Liver (tissue), 9 donors: ENCODE measurements around the gene ITPK1. TPM values are rescaled to one million over a fixed set of nuclear protein-coding genes. Genes with fewer than 3 reads are reported as not detected.

Experiments
- DNase-seq: peaks from one replicate; pipeline ENCODE4 v3.0.0-alpha.2; 2017; ENCODE audit warnings: low spot score
- H3K27ac ChIP-seq, 2 donors: one replicate each; pipeline ENCODE4 v1.7.0; 2013; ENCODE audit warnings: inconsistent platforms in 2 of 2, low read length in 2 of 2, control low read depth in 1 of 2, low read depth in 1 of 2, mild to moderate bottlenecking in 1 of 2
- H3K27me3 ChIP-seq, 4 donors: one replicate each; pipeline versions ENCODE4 v1.6.1 to v1.7.0; 2013; ENCODE audit warnings: low read length in 3 of 4, inconsistent platforms in 1 of 4, mild to moderate bottlenecking in 1 of 4, moderate library complexity in 1 of 4; ENCODE audit not compliant: control insufficient read depth in 4 of 4, insufficient read depth in 4 of 4
- H3K36me3 ChIP-seq, 4 donors: one replicate each; pipeline versions ENCODE4 v1.6.1 to v1.7.0; 2013; ENCODE audit warnings: low read length in 3 of 4, mild to moderate bottlenecking in 3 of 4, low read depth in 1 of 4, moderate library complexity in 1 of 4; ENCODE audit not compliant: control insufficient read depth in 4 of 4, insufficient read depth in 3 of 4
- H3K4me1 ChIP-seq, 4 donors: one replicate each; pipeline versions ENCODE4 v1.6.1 to v1.7.0; 2013; ENCODE audit warnings: low read length in 3 of 4, mild to moderate bottlenecking in 3 of 4, moderate library complexity in 1 of 4; ENCODE audit not compliant: control insufficient read depth in 4 of 4, insufficient read depth in 4 of 4
- H3K4me3 ChIP-seq, 3 donors: one replicate each; pipeline versions ENCODE4 v1.6.1 to v1.7.0; 2013; ENCODE audit warnings: low read length in 3 of 3, control low read depth in 1 of 3, low read depth in 1 of 3, mild to moderate bottlenecking in 1 of 3
- H3K9ac ChIP-seq, 2 donors: one replicate each; pipeline ENCODE4 v1.7.0; 2013; ENCODE audit warnings: low read length in 2 of 2, mild to moderate bottlenecking in 2 of 2, moderate library complexity in 2 of 2, control low read depth in 1 of 2, low read depth in 1 of 2
- H3K9me3 ChIP-seq, 4 donors: one replicate each; pipeline versions ENCODE4 v1.6.1 to v1.7.0; 2013; ENCODE audit warnings: low read length in 3 of 4; ENCODE audit not compliant: control insufficient read depth in 4 of 4
- EGR1 ChIP-seq, 2 donors: IDR thresholded peaks; 2 replicates each; pipeline ENCODE4 v1.6.1; 2016 to 2018; ENCODE audit warnings: antibody characterized with exemption in 2 of 2, low read depth in 2 of 2
- FOXA1 ChIP-seq: IDR thresholded peaks from 2 replicates; pipeline ENCODE4 v1.6.1; 2016; ENCODE audit warnings: antibody characterized with exemption
- FOXA2 ChIP-seq: IDR thresholded peaks from 2 replicates; pipeline ENCODE4 v1.6.1; 2016; ENCODE audit warnings: antibody characterized with exemption
- HNF4A ChIP-seq, 2 donors: conservative IDR thresholded peaks; 2 replicates each; pipeline ENCODE4 v1.6.1; 2016; ENCODE audit warnings: antibody characterized with exemption in 2 of 2, mild to moderate bottlenecking in 2 of 2
- JUND ChIP-seq, 2 donors: IDR thresholded peaks; 2 replicates each; pipeline ENCODE4 v1.6.1; 2016; ENCODE audit warnings: antibody characterized with exemption in 2 of 2
- NR2F2 ChIP-seq: IDR thresholded peaks from 2 replicates; pipeline ENCODE4 v1.6.1; 2016; ENCODE audit warnings: antibody characterized with exemption
- RAD21 ChIP-seq, 2 donors: IDR thresholded peaks; 2 replicates each; pipeline ENCODE4 v1.6.1; 2016; ENCODE audit warnings: antibody characterized with exemption in 2 of 2, mild to moderate bottlenecking in 2 of 2
- WGBS: extraction: QIAGEN DNeasy Blood & Tissue Kit; methylation state at CpG from one replicate; pipeline ENCODE4 v1.1.7; 2013; 5-methylcytosine and 5-hydroxymethylcytosine counted together
- polyA plus RNA-seq, 2 donors: library from polyadenylated mRNA; stranded (reverse) in 1 of 2; unstranded in 1 of 2; fragments of 200-250 nt in 1 of 2; fragments of >200 nt in 1 of 2; fragmentation: Nextera tagmentation in 1 of 2; extraction: Ambion mirVana in 1 of 2; gene quantifications; one replicate each; pipeline versions ENCODE4 v1.2.1 to v1.2.3, GENCODE V29; 2013 to 2015
- total RNA-seq, 2 donors: library from RNA; depleted of rRNA; stranded (reverse); fragments of >200 nt; gene quantifications; one replicate each; pipeline ENCODE4 v1.2.3, GENCODE V29; 2014
- TF ChIP-seq, protein P1 (sequence below): IDR thresholded peaks from 2 replicates; pipeline ENCODE4 v1.6.1; 2016; ENCODE audit warnings: antibody characterized with exemption, mild to moderate bottlenecking
- TF ChIP-seq, protein P2 (sequence below): IDR thresholded peaks from 2 replicates; pipeline ENCODE4 v1.6.1; 2016; ENCODE audit warnings: antibody characterized with exemption
- TF ChIP-seq, protein P3 (sequence below): IDR thresholded peaks from 2 replicates; pipeline ENCODE4 v1.6.1; 2016; ENCODE audit warnings: antibody characterized with exemption
- TF ChIP-seq, protein P4 (sequence below): IDR thresholded peaks from 2 replicates; pipeline ENCODE4 v1.6.1; 2016; ENCODE audit warnings: antibody characterized with exemption
- TF ChIP-seq, protein P5 (sequence below): fragments of 150-350 bp; IDR thresholded peaks from 2 replicates; pipeline ENCODE4 v1.5.1; 2017; ENCODE audit warnings: improper control_type of control experiment, low read depth, low read length; ENCODE audit not compliant: missing input control
- donor health status: healthy.
- donor health status: healthy.
- donor health status: healthy.
- donor health status: healthy.
- donor health status: healthy.

The ITPK1 gene
- total and polyA plus RNA-seq, 4 donors, result 9.0 to 41.2 (median 20.4) TPM

DNA sequence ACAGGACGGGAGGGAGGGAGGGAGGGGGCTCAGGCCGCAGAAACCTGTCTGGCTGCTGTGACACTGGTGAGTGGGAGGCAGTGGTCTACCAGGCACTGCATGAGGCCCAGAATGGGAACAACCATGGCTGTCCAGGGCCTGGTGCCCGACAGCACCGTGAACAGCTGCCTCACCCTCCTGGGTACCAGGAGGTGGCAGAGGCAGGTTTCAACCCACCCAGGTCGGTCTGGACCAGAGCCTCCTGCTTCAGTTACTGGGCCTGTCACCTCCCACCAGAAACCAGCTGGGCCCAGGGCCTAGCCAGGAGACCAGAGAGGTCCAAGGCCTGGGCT, 80.2 kb downstream of the ITPK1 start:
- Histone ChIP-seq H3K27ac (no peak overlapping the region), H3K4me1 (peaks cover 13 to 26% (median 21%) of the 10 kb centered on the region in 4 donors), H3K9ac (no peak overlapping the region), H3K27me3 (no peaks in the 10 kb centered on the region), H3K9me3 (no peaks in the 10 kb centered on the region), H3K4me3 (no peak overlapping the region), H3K36me3 (no peaks in the 10 kb centered on the region)
- 93% methylated on average over 5 of the region's 5 CpGs for WGBS
- DNase-seq, result no peak
- TF ChIP-seq, protein P1, sequence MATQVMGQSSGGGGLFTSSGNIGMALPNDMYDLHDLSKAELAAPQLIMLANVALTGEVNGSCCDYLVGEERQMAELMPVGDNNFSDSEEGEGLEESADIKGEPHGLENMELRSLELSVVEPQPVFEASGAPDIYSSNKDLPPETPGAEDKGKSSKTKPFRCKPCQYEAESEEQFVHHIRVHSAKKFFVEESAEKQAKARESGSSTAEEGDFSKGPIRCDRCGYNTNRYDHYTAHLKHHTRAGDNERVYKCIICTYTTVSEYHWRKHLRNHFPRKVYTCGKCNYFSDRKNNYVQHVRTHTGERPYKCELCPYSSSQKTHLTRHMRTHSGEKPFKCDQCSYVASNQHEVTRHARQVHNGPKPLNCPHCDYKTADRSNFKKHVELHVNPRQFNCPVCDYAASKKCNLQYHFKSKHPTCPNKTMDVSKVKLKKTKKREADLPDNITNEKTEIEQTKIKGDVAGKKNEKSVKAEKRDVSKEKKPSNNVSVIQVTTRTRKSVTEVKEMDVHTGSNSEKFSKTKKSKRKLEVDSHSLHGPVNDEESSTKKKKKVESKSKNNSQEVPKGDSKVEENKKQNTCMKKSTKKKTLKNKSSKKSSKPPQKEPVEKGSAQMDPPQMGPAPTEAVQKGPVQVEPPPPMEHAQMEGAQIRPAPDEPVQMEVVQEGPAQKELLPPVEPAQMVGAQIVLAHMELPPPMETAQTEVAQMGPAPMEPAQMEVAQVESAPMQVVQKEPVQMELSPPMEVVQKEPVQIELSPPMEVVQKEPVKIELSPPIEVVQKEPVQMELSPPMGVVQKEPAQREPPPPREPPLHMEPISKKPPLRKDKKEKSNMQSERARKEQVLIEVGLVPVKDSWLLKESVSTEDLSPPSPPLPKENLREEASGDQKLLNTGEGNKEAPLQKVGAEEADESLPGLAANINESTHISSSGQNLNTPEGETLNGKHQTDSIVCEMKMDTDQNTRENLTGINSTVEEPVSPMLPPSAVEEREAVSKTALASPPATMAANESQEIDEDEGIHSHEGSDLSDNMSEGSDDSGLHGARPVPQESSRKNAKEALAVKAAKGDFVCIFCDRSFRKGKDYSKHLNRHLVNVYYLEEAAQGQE, result no peak
- no peak for TF ChIP-seq FOXA2
- TF ChIP-seq NR2F2, result no peak
- TF ChIP-seq FOXA1, result no peak
- TF ChIP-seq, protein P2, sequence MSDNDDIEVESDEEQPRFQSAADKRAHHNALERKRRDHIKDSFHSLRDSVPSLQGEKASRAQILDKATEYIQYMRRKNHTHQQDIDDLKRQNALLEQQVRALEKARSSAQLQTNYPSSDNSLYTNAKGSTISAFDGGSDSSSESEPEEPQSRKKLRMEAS, result no peak
- TF ChIP-seq, protein P3, sequence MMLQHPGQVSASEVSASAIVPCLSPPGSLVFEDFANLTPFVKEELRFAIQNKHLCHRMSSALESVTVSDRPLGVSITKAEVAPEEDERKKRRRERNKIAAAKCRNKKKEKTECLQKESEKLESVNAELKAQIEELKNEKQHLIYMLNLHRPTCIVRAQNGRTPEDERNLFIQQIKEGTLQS, result no peak

DNA sequence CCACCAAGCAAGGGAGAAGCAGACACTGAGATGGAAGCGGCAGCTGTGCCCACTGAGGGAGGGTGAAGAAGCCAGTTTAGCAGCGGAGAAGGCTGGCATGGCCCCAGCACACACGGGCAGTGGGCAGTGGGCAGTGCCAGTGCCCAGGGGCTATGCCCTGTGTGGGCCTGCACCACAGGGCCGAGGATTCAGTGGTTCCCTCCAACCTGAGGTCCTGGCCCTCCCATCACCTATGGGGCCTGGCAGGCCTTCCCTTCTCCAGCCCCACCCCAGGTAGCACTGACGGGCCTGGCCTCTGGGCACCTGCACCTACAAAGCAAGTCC, 81.1 kb downstream of the ITPK1 start:
- TF ChIP-seq EGR1 (IDR thresholded peaks at IDR 0.05; ENCODE audit: low read depth in 2 of 2), result no peak
- no peak for TF ChIP-seq FOXA2
- TF ChIP-seq, protein P4, sequence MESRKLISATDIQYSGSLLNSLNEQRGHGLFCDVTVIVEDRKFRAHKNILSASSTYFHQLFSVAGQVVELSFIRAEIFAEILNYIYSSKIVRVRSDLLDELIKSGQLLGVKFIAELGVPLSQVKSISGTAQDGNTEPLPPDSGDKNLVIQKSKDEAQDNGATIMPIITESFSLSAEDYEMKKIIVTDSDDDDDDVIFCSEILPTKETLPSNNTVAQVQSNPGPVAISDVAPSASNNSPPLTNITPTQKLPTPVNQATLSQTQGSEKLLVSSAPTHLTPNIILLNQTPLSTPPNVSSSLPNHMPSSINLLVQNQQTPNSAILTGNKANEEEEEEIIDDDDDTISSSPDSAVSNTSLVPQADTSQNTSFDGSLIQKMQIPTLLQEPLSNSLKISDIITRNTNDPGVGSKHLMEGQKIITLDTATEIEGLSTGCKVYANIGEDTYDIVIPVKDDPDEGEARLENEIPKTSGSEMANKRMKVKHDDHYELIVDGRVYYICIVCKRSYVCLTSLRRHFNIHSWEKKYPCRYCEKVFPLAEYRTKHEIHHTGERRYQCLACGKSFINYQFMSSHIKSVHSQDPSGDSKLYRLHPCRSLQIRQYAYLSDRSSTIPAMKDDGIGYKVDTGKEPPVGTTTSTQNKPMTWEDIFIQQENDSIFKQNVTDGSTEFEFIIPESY, result no peak
- Histone ChIP-seq H3K4me1 (peaks cover 13 to 28% (median 20%) of the 10 kb centered on the region in 4 donors), H3K4me3 (no peak overlapping the region), H3K27ac (no peak overlapping the region), H3K9me3 (no peaks in the 10 kb centered on the region), H3K36me3 (no peaks in the 10 kb centered on the region), H3K27me3 (no peaks in the 10 kb centered on the region), H3K9ac (no peak overlapping the region)
- WGBS, result 90% methylated on average over 5 of the region's 5 CpGs
- no peak for DNase-seq

DNA sequence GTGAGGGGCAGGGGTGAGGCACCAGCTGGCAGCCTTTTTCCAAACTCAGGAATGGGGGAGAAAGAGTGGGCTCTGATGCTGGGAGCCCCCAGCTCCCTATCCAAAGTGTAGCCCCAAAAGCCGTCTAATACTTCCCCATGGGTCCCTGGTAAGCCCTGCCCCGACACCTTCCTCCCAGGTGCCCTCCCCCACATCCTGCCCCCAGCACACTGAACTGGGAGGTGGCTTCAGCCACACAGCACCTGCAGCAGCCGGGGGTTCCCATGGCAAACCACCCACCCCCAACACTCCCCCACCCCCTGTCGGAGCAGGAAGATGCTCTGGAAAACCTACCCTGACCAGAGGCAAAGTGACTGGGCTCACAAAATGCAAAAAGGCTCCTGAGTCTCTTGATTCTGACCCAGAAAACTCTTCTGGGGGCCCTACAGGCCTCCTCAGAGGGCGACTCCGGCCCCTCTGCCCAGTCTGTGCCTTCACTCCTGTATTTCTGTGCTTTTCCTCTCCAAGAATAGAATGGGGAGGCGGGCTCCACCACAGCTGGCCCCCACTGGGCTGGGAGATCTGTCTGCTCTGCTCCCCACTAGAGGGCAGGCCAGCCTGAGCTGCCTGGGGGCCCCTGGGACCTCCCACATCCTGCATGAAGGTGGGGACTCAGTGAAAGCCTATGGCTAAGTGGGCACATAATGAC, 81.6 kb downstream of the ITPK1 start:
- Histone ChIP-seq H3K9me3 (no peaks in the 10 kb centered on the region), H3K4me1 (peaks cover 13 to 33% (median 22%) of the 10 kb centered on the region in 4 donors), H3K27ac (no peak overlapping the region), H3K9ac (no peak overlapping the region), H3K36me3 (no peaks in the 10 kb centered on the region), H3K27me3 (no peaks in the 10 kb centered on the region), H3K4me3 (no peak overlapping the region)
- DNase-seq, result no peak
- TF ChIP-seq HNF4A (conservative IDR thresholded peaks at IDR 0.05) (no peak), JUND (IDR thresholded peaks at IDR 0.05) (no peak), RAD21 (IDR thresholded peaks at IDR 0.05) (peak; percentile 27 to 52), NR2F2 (no peak)
- TF ChIP-seq, protein P5, sequence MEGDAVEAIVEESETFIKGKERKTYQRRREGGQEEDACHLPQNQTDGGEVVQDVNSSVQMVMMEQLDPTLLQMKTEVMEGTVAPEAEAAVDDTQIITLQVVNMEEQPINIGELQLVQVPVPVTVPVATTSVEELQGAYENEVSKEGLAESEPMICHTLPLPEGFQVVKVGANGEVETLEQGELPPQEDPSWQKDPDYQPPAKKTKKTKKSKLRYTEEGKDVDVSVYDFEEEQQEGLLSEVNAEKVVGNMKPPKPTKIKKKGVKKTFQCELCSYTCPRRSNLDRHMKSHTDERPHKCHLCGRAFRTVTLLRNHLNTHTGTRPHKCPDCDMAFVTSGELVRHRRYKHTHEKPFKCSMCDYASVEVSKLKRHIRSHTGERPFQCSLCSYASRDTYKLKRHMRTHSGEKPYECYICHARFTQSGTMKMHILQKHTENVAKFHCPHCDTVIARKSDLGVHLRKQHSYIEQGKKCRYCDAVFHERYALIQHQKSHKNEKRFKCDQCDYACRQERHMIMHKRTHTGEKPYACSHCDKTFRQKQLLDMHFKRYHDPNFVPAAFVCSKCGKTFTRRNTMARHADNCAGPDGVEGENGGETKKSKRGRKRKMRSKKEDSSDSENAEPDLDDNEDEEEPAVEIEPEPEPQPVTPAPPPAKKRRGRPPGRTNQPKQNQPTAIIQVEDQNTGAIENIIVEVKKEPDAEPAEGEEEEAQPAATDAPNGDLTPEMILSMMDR, result peak; percentile 17
- WGBS, result 84% methylated on average over 7 of the region's 7 CpGs
